B cell (primary cell): ENCODE measurements around the gene GNG2. TPM values are rescaled to one million over a fixed set of nuclear protein-coding genes. Genes with fewer than 3 reads are reported as not detected.
A peak's percentile ranks its signal among the peaks of the same experiment; 100 is the strongest.

ENCODE experiments used
- ATAC-seq: fragments of 200-7000 bp; cut with Tn5 transposase; one replicate; pipeline ENCODE4 v1.10.0; 2021; ENCODE audit warnings: low read depth, mild to moderate bottlenecking, moderate number of reproducible peaks, moderate library complexity
- CTCF ChIA-PET: fragments of 350-600 bp; sonication (Branson Sonifier 250); formaldehyde crosslinking; loops from one replicate; lab custom pipeline; 2021; ENCODE audit warnings: antibody characterized with exemption, inconsistent platforms; lab: Charles Lee
- POLR2A ChIA-PET: fragments of 350-600 bp; sonication (Branson Sonifier 250); formaldehyde crosslinking; loops from one replicate; lab custom pipeline; 2021; ENCODE audit warnings: antibody characterized with exemption; lab: Charles Lee
- DNase-seq: peaks from one replicate; pipeline ENCODE4 v3.0.0; 2013
- H2AFZ ChIP-seq: 2 replicates; pipeline ENCODE4 v1.6.1; 2012; ENCODE audit warnings: mild to moderate bottlenecking, low read depth, low read length; ENCODE audit not compliant: insufficient read depth, poor library complexity, severe bottlenecking
- H3K27ac ChIP-seq, 2 donors: 1 replicate in 1 of 2; 2 replicates in 1 of 2; pipeline ENCODE4 v1.5.1; 2012 to 2013; ENCODE audit warnings: low read length in 2 of 2, mild to moderate bottlenecking in 2 of 2, moderate library complexity in 1 of 2
- H3K27me3 ChIP-seq, 4 experiments: fragments of 200-600 bp in 1 of 4; sonication (generic) in 1 of 4; replicated peaks in 1 of 4; 1 replicate in 2 of 4; 2 replicates in 2 of 4; pipeline versions ENCODE4 v1.6.1 to v1.7.0; 2013 to 2016; ENCODE audit warnings: low read length in 3 of 4, mild to moderate bottlenecking in 2 of 4, mixed read lengths in 1 of 4, moderate library complexity in 1 of 4; ENCODE audit not compliant: insufficient read depth in 4 of 4, control insufficient read depth in 3 of 4; ENCODE audit errors: control extremely low read depth in 1 of 4
- H3K36me3 ChIP-seq, 2 experiments: replicated peaks in 1 of 2; 1 replicate in 1 of 2; 2 replicates in 1 of 2; pipeline versions ENCODE4 v1.6.1 to v1.7.1; 2013; ENCODE audit warnings: low read length in 1 of 2; ENCODE audit not compliant: insufficient read depth in 2 of 2, control insufficient read depth in 1 of 2; ENCODE audit errors: control extremely low read depth in 1 of 2, extremely low read depth in 1 of 2
- H3K4me1 ChIP-seq, 2 donors: fragments of 200-600 bp in 1 of 2; sonication (generic) in 1 of 2; 1 replicate in 1 of 2; 2 replicates in 1 of 2; pipeline versions ENCODE4 v1.5.1 to v1.6.1; 2013 to 2017; ENCODE audit warnings: low read length in 2 of 2; ENCODE audit not compliant: control insufficient read depth in 2 of 2, insufficient read depth in 2 of 2
- H3K4me2 ChIP-seq: replicated peaks from 2 replicates; pipeline ENCODE3; 2012; ENCODE audit warnings: mild to moderate bottlenecking, low read depth, low read length; ENCODE audit not compliant: poor library complexity, severe bottlenecking
- H3K4me3 ChIP-seq, 5 experiments: fragments of 200-600 bp in 1 of 5; sonication (generic) in 1 of 5; 1 replicate in 3 of 5; 2 replicates in 2 of 5; pipeline versions ENCODE4 v1.5.1 to v1.7.0; 2011 to 2016; ENCODE audit warnings: low read length in 4 of 5, mild to moderate bottlenecking in 4 of 5, low read depth in 2 of 5, control low read depth in 1 of 5, moderate library complexity in 1 of 5; ENCODE audit not compliant: insufficient read depth in 1 of 5; ENCODE audit errors: control extremely low read depth in 1 of 5, extremely low read depth in 1 of 5
- H3K79me2 ChIP-seq: fragments of 200-600 bp; sonication (generic); one replicate; pipeline ENCODE4 v1.6.0; 2016; ENCODE audit warnings: low read length; ENCODE audit not compliant: control insufficient read depth, insufficient read depth
- H3K9ac ChIP-seq: fragments of 200-600 bp; sonication (generic); 2 replicates; pipeline ENCODE4 v1.6.1; 2017; ENCODE audit warnings: mild to moderate bottlenecking, low read length, moderate library complexity
- H3K9me3 ChIP-seq, 3 donors: one replicate each; pipeline versions ENCODE4 v1.6.1 to v1.7.1; 2013; ENCODE audit warnings: low read length in 2 of 3; ENCODE audit not compliant: control insufficient read depth in 2 of 3, insufficient read depth in 1 of 3; ENCODE audit errors: control extremely low read depth in 1 of 3
- H4K20me1 ChIP-seq: 2 replicates; pipeline ENCODE4 v1.6.0; 2012; ENCODE audit warnings: mild to moderate bottlenecking, low read length; ENCODE audit not compliant: insufficient read depth, control insufficient read depth, poor library complexity, severe bottlenecking
- H3K27ac Mint-ChIP-seq: one replicate; pipeline ENCODE4 v1.8.0; 2021; ENCODE audit warnings: mixed read lengths
- H3K27me3 Mint-ChIP-seq: one replicate; pipeline ENCODE4 v1.8.0; 2021; ENCODE audit warnings: mixed read lengths
- H3K4me1 Mint-ChIP-seq: one replicate; pipeline ENCODE4 v1.8.0; 2021; ENCODE audit warnings: mixed read lengths
- H3K4me3 Mint-ChIP-seq: one replicate; pipeline ENCODE4 v1.8.0; 2021; ENCODE audit warnings: mixed read lengths
- H3K9me3 Mint-ChIP-seq: one replicate; pipeline ENCODE4 v1.8.0; 2022; ENCODE audit warnings: mixed read lengths; ENCODE audit not compliant: insufficient read depth
- EZH2 ChIP-seq: IDR thresholded peaks from 2 replicates; pipeline ENCODE4 v1.6.1; 2012; ENCODE audit warnings: borderline replicate concordance, low read depth, mild to moderate bottlenecking, moderate library complexity, low read length; ENCODE audit not compliant: insufficient read depth, poor library complexity, severe bottlenecking
- WGBS: methylation state at CpG from one replicate; pipeline ENCODE4 v1.1.5; 2013; ENCODE audit warnings: missing lambda C conversion rate; ENCODE audit not compliant: insufficient coverage; 5-methylcytosine and 5-hydroxymethylcytosine counted together
- intact Hi-C: fragments of 100-400 bp; cut with micrococcal nuclease; formaldehyde crosslinking; loops from one replicate; pipeline ENCODE4 v1.10.0; 2022
- polyA minus RNA-seq: library from RNA; depleted of rRNA, polyadenylated mRNA; stranded (reverse); fragments of >200 nt; gene quantifications from 2 replicates; pipeline ENCODE4 v1.2.3, GENCODE V29; 2012
- polyA plus RNA-seq: library from polyadenylated mRNA; depleted of rRNA; stranded (reverse); fragments of >200 nt; gene quantifications from 2 replicates; pipeline ENCODE4 v1.2.3, GENCODE V29; 2012
- total RNA-seq, 2 donors: library from RNA; stranded (reverse); fragments of 120-200 nt in 1 of 2; gene quantifications; 1 replicate in 1 of 2; 2 replicates in 1 of 2; pipeline versions ENCODE4 v1.2.3 to v1.2.4, GENCODE V29; 2013 to 2022
- TF ChIP-seq, protein P1 (sequence below): fragments of 200-600 bp; IDR thresholded peaks from one replicate; pipeline ENCODE4 v1.8.0; 2022; ENCODE audit warnings: antibody characterized with exemption, mild to moderate bottlenecking

Gene GNG2
- total RNA-seq (57.6 and 69.8 TPM in 2 replicates), polyA plus RNA-seq (21.9 and 25.0 TPM in 2 replicates), polyA minus RNA-seq (29.7 and 55.4 TPM in 2 replicates)
- total RNA-seq (2013), result 60.6 TPM

DNA sequence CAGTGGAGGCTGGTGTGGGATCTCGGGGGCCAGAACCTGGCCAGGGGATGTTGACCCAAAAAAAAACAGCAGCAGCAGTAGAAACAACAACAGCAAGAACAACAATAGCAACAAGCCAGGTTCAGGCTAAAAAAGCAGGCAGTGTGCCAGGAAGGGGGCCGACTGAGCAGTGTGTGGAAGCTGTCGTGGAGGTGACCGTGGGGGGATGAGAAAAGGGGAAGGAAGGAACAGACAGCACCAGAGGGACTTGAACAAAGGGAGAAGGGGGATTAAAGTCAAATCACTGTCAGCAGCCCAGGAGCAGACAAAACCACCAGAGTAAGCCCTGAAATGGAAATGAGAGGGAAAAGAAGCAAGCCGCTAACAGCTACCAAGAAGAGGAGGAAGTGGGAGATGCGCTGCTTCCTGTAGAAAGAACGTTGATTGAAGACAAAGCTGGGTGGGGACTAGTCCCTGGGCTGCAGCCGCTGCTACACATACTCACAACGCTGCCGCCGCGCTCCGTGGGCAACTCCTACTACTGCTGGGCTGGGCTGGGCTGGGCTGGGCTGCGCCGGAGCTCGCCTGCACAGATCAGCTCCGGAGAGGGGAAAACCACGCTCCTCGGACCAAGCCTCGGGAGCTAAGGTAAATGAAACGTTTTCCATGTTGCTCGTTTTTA is at the start of gene GNG2:
TSS of gene GNG2 (plus strand) at position 449 of the 661 bp plus-strand sequence. CDS start 90,067 bp downstream, outside the sequence.
- DNase-seq (peak; percentile 87), ATAC-seq (peak; percentile 96)
- CTCF ChIA-PET, result interaction anchor here (0.8 to 3.1 kb wide), 9 partner anchors 10 to 122 kb away, joined by 3 to 34 read pairs (median 3); no protein-coding TSS in a partner anchor
- H3K4me1 Mint-ChIP-seq, result peaks cover 68% of the 10 kb centered on the region
- H3K9me3 Mint-ChIP-seq, result peaks cover 5% of the 10 kb centered on the region
- Histone ChIP-seq H3K4me2 (peak within 1 kb of the TSS; percentile 77), H3K36me3 (no peaks in the 10 kb centered on the region), H3K4me1 (peaks cover 37 to 46% of the 10 kb centered on the region in 2 donors), H4K20me1 (no peaks in the 10 kb centered on the region), H3K9me3 (no peaks in the 10 kb centered on the region), H3K27me3 (no peaks in the 10 kb centered on the region), H3K9ac (peak within 1 kb of the TSS; percentile 83), H3K27ac (peak within 1 kb of the TSS; percentile 80 to 84), H2AFZ (peak within 1 kb of the TSS; percentile 65), H3K79me2 (peaks cover 41% of the 10 kb centered on the region), H3K4me3 (peak within 1 kb of the TSS; percentile 77 to 95 (median 86))
- under 1% methylated on average over 20 of the region's 22 CpGs for WGBS
- intact Hi-C loops, result loop anchor here (1.0 to 5.0 kb wide), 3 partner anchors 13 to 47 kb away; no protein-coding TSS in a partner anchor
- H3K27ac Mint-ChIP-seq, result peak within 1 kb of the TSS; percentile 87
- POLR2A ChIA-PET, result interaction anchor here (0.7 to 2.6 kb wide), 3 partner anchors 14 to 81 kb away, joined by 3 to 20 read pairs (median 5); no protein-coding TSS in a partner anchor
- no peak for TF ChIP-seq EZH2
- TF ChIP-seq, protein P1, sequence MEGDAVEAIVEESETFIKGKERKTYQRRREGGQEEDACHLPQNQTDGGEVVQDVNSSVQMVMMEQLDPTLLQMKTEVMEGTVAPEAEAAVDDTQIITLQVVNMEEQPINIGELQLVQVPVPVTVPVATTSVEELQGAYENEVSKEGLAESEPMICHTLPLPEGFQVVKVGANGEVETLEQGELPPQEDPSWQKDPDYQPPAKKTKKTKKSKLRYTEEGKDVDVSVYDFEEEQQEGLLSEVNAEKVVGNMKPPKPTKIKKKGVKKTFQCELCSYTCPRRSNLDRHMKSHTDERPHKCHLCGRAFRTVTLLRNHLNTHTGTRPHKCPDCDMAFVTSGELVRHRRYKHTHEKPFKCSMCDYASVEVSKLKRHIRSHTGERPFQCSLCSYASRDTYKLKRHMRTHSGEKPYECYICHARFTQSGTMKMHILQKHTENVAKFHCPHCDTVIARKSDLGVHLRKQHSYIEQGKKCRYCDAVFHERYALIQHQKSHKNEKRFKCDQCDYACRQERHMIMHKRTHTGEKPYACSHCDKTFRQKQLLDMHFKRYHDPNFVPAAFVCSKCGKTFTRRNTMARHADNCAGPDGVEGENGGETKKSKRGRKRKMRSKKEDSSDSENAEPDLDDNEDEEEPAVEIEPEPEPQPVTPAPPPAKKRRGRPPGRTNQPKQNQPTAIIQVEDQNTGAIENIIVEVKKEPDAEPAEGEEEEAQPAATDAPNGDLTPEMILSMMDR, result no peak
- no peaks in the 10 kb centered on the region for H3K27me3 Mint-ChIP-seq
- H3K4me3 Mint-ChIP-seq, result peak within 1 kb of the TSS; percentile 92

DNA sequence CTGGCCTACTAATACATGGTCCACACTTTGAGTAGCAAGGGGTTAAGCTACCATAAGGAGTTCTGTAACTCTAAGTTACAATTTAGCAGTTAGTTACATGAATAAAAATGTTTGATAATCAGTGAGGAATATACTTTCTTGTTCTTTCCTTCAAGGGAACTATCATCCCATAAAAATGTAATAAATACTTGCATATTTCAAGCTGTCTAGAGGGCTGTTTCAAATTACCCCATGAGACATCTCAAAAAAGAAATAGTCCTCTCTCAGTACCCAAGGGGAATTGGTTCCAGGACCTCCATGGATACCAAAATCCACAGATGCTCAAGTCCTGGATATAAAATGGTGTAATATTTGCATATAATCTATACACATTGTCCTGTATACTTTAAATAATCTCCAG is 48.7 kb upstream of the GNG2 start:
- no peaks in the 10 kb centered on the region for H4K20me1 ChIP-seq
- DNase-seq, result no peak
- H3K4me3 ChIP-seq, result no peak overlapping the region
- Mint-ChIP-seq H3K4me3 (no peak overlapping the region), H3K27me3 (no peaks in the 10 kb centered on the region), H3K9me3 (no peaks in the 10 kb centered on the region), H3K4me1 (no peaks in the 10 kb centered on the region), H3K27ac (no peak overlapping the region)
- H3K36me3 ChIP-seq, result no peaks in the 10 kb centered on the region
- no peak overlapping the region for H2AFZ ChIP-seq
- intact Hi-C loops, result no loop called here
- CTCF ChIA-PET, result interaction anchor here (0.9 kb wide), 1 partner anchor 18 kb away, joined by 3 read pairs; no protein-coding TSS in a partner anchor
- TF ChIP-seq, protein P1, result no peak
- no peak for TF ChIP-seq EZH2
- H3K27me3 ChIP-seq, result no peaks in the 10 kb centered on the region
- no peak overlapping the region for H3K27ac ChIP-seq
- H3K4me1 ChIP-seq, result no peaks in the 10 kb centered on the region
- no peak for ATAC-seq
- no peak overlapping the region for H3K9ac ChIP-seq
- H3K4me2 ChIP-seq, result no peak overlapping the region
- no peaks in the 10 kb centered on the region for H3K79me2 ChIP-seq
- POLR2A ChIA-PET, result no interaction called here
- peaks cover 0 to 4% (median 0%) of the 10 kb centered on the region in 3 donors for H3K9me3 ChIP-seq
